Kidney (tissue), 14 donors: ENCODE results near the gene CRYBG2. TPM values are rescaled to one million over a fixed set of nuclear protein-coding genes. Genes with fewer than 3 reads are reported as not detected.
A peak's percentile ranks its signal among the peaks of the same experiment; 100 is the strongest.

ENCODE experiments used
- DNase-seq, 5 donors: peaks; one replicate each; pipeline ENCODE4 v3.0.0-alpha.2; 2013 to 2020
- FAIRE-seq: peaks from 2 replicates; lab custom pipeline; 2012; peaks lifted over from hg19 to GRCh38; lab: Jason Lieb, UNC
- H3K27ac ChIP-seq, 2 donors: one replicate each; pipeline ENCODE4 v1.7.0; 2013; ENCODE audit warnings: low read depth in 2 of 2, low read length in 2 of 2, inconsistent platforms in 1 of 2
- H3K27me3 ChIP-seq: one replicate; pipeline ENCODE4 v1.7.1; 2013; ENCODE audit warnings: low read length, inconsistent platforms; ENCODE audit not compliant: control insufficient read depth, insufficient read depth
- H3K36me3 ChIP-seq, 3 donors: one replicate each; pipeline versions ENCODE4 v1.7.0 to v1.7.1; 2013; ENCODE audit warnings: low read length in 3 of 3, control low read depth in 1 of 3, inconsistent platforms in 1 of 3; ENCODE audit not compliant: insufficient read depth in 3 of 3, control insufficient read depth in 2 of 3
- H3K4me1 ChIP-seq, 3 donors: one replicate each; pipeline versions ENCODE4 v1.7.0 to v1.7.1; 2013; ENCODE audit warnings: low read length in 3 of 3, inconsistent platforms in 1 of 3, low read depth in 1 of 3; ENCODE audit not compliant: control insufficient read depth in 2 of 3, insufficient read depth in 2 of 3
- H3K4me3 ChIP-seq, 3 donors: one replicate each; pipeline versions ENCODE4 v1.7.0 to v1.8.1; 2013; ENCODE audit warnings: low read length in 3 of 3, control low read depth in 1 of 3, inconsistent platforms in 1 of 3
- H3K9ac ChIP-seq, 3 donors: one replicate each; pipeline versions ENCODE4 v1.7.0 to v1.7.1; 2013; ENCODE audit warnings: low read length in 3 of 3, control low read depth in 1 of 3, inconsistent platforms in 1 of 3
- H3K9me3 ChIP-seq, 3 donors: one replicate each; pipeline versions ENCODE4 v1.7.0 to v1.7.1; 2013; ENCODE audit warnings: low read length in 3 of 3, control low read depth in 1 of 3, inconsistent platforms in 1 of 3; ENCODE audit not compliant: control insufficient read depth in 2 of 3, insufficient read depth in 1 of 3
- CTCF ChIP-seq: IDR thresholded peaks from 3 replicates; pipeline ENCODE4 v1.5.1; 2012; ENCODE audit warnings: mild to moderate bottlenecking, moderate library complexity, borderline replicate concordance; ENCODE audit not compliant: insufficient read depth; ENCODE audit errors: extremely low read depth
- intact Hi-C: fragments of 100-400 bp; cut with DNase I; formaldehyde crosslinking; loops from one replicate; pipeline ENCODE4 v1.11.1; 2022
- polyA plus RNA-seq: library from polyadenylated mRNA; stranded (reverse); fragments of 350-450 nt; fragmentation: Illumina TruSeq; extraction: RNeasy Lipid Tissue Mini Kit (QIAGEN cat#74804); gene quantifications from one replicate; pipeline ENCODE4 v1.2.3, GENCODE V29; 2014; ENCODE audit warnings: low read depth, low replicate concordance; ENCODE audit not compliant: insufficient read depth
- total RNA-seq: library from RNA; stranded (reverse); fragmentation: NEBNext Ultra II Directional; extraction: Animal tissue kit (Norgen Biotek cat#: 25700); gene quantifications from one replicate; pipeline ENCODE4 v1.2.1, GENCODE V29; 2021
- donor health status: control.
- donor health status: control.
- donor health status: control.
- donor health status: control.
- donor health status: control.
- donor health status: DM: yes; HTN: yes; CAD: no.
- donor health status: Normal renal cell carcinoma (clear cell type).

Gene CRYBG2
- total and polyA plus RNA-seq, 2 donors from 2014 or later = 2.2 TPM; not detected in 1

GRCh38 chr1:26328597-26328996 is 25.3 kb downstream of the CRYBG2 start:
- DNase-seq (peak in 1 of 5 donors; percentile 20), FAIRE-seq (no peak)
- intact Hi-C loops = no loop called here
- Histone ChIP-seq H3K4me3 (no peak overlapping the region), H3K27me3 (no peaks in the 10 kb centered on the region), H3K36me3 (no peaks in the 10 kb centered on the region), H3K27ac (no peak overlapping the region), H3K4me1 (no peaks in the 10 kb centered on the region), H3K9ac (no peak overlapping the region), H3K9me3 (no peaks in the 10 kb centered on the region)
- TF ChIP-seq CTCF = no peak

GRCh38 chr1:26327956-26328362 is 26.0 kb downstream of the CRYBG2 start:
- TF ChIP-seq CTCF = no peak
- no peaks in the 10 kb centered on the region for H3K27me3 ChIP-seq
- H3K9me3 ChIP-seq = no peaks in the 10 kb centered on the region
- no peak overlapping the region for H3K9ac ChIP-seq
- DNase-seq (peak in 1 of 5 donors; percentile 57), FAIRE-seq (no peak)
- H3K36me3 ChIP-seq = no peaks in the 10 kb centered on the region
- intact Hi-C loops = no loop called here
- no peaks in the 10 kb centered on the region for H3K4me1 ChIP-seq
- H3K4me3 ChIP-seq = no peak overlapping the region
- H3K27ac ChIP-seq = no peak overlapping the region

GRCh38 chr1:26324550-26324949 is 29.4 kb downstream of the CRYBG2 start:
- no peak for FAIRE-seq
- Histone ChIP-seq H3K9ac (no peak overlapping the region), H3K27ac (no peak overlapping the region), H3K4me3 (no peak overlapping the region), H3K9me3 (no peaks in the 10 kb centered on the region), H3K36me3 (no peaks in the 10 kb centered on the region), H3K27me3 (no peaks in the 10 kb centered on the region), H3K4me1 (peaks cover 0 to 3% (median 3%) of the 10 kb centered on the region in 3 donors)
- no peak for DNase-seq
- intact Hi-C loops = loop anchor here (5.0 kb wide), 1 partner anchor 52 kb away; no protein-coding TSS in a partner anchor
- TF ChIP-seq CTCF = no peak

GRCh38 chr1:26323382-26323781 is 30.5 kb downstream of the CRYBG2 start:
- DNase-seq (no peak), FAIRE-seq (no peak)
- H3K36me3 ChIP-seq = no peaks in the 10 kb centered on the region
- H3K9me3 ChIP-seq = no peaks in the 10 kb centered on the region
- intact Hi-C loops = loop anchor here (5.0 kb wide), 1 partner anchor 51 kb away; no protein-coding TSS in a partner anchor
- H3K9ac ChIP-seq = no peak overlapping the region
- H3K27me3 ChIP-seq = no peaks in the 10 kb centered on the region
- no peak overlapping the region for H3K27ac ChIP-seq
- H3K4me3 ChIP-seq = no peak overlapping the region
- peaks cover 0 to 3% (median 3%) of the 10 kb centered on the region in 3 donors for H3K4me1 ChIP-seq
- TF ChIP-seq CTCF = no peak
